Neutrophil (primary cell): ENCODE measurements around the gene FGF18.

ENCODE experiments used
- H3K27ac ChIP-seq: fragments of 200-600 bp; sonication (generic); 2 replicates; pipeline ENCODE4 v1.5.1; 2016; ENCODE audit warnings: mild to moderate bottlenecking, moderate library complexity
- H3K27me3 ChIP-seq: fragments of 200-600 bp; sonication (generic); 2 replicates; pipeline ENCODE4 v1.6.0; 2016; ENCODE audit warnings: mild to moderate bottlenecking
- H3K36me3 ChIP-seq: fragments of 200-600 bp; sonication (generic); 2 replicates; pipeline ENCODE4 v1.5.1; 2017
- H3K4me1 ChIP-seq, 2 experiments: fragments of 200-600 bp in 1 of 2; sonication (generic) in 1 of 2; 1 replicate in 1 of 2; 2 replicates in 1 of 2; pipeline versions ENCODE4 v1.5.1 to v1.6.1; 2013 to 2016; ENCODE audit warnings: low read depth in 1 of 2, low read length in 1 of 2, mild to moderate bottlenecking in 1 of 2, moderate library complexity in 1 of 2; ENCODE audit not compliant: control insufficient read depth in 1 of 2, insufficient read depth in 1 of 2
- H3K4me3 ChIP-seq, 2 experiments: fragments of 200-600 bp in 1 of 2; sonication (generic) in 1 of 2; 1 replicate in 1 of 2; 2 replicates in 1 of 2; pipeline ENCODE4 v1.5.1; 2013 to 2016; ENCODE audit warnings: low read depth in 1 of 2, low read length in 1 of 2, mild to moderate bottlenecking in 1 of 2, moderate library complexity in 1 of 2
- H3K9me3 ChIP-seq: fragments of 200-600 bp; sonication (generic); 2 replicates; pipeline ENCODE4 v1.5.1; 2016
- CTCF ChIP-seq: fragments of 200-600 bp; sonication (generic); IDR thresholded peaks from 2 replicates; pipeline ENCODE4 v1.5.1; 2016; ENCODE audit warnings: antibody characterized with exemption

Gene FGF18

GRCh38 chr5:171386006-171386671 lies 33.3 kb upstream of the FGF18 start:
- no peak overlapping the region for H3K27ac ChIP-seq
- no peak overlapping the region for H3K4me3 ChIP-seq

GRCh38 chr5:171386861-171387344 lies 32.5 kb upstream of the FGF18 start:
- Histone ChIP-seq H3K9me3 (no peaks in the 10 kb centered on the region), H3K4me1 (peaks cover 20 to 23% of the 10 kb centered on the region in 2 experiments), H3K4me3 (peak overlapping the region; percentile 86 to 87), H3K27ac (peak overlapping the region; percentile 73), H3K27me3 (peaks cover 9% of the 10 kb centered on the region), H3K36me3 (peaks cover 7% of the 10 kb centered on the region)
- no peak for TF ChIP-seq CTCF

More at GRCh38 chr5:171386006-171386671, 33.3 kb upstream of the FGF18 start:
- Histone ChIP-seq H3K9me3 (no peaks in the 10 kb centered on the region), H3K27me3 (peaks cover 9% of the 10 kb centered on the region), H3K36me3 (no peaks in the 10 kb centered on the region), H3K4me1 (peaks cover 20 to 23% of the 10 kb centered on the region in 2 experiments)
- no peak for TF ChIP-seq CTCF

GRCh38 chr5:171387345-171387969 lies 32.0 kb upstream of the FGF18 start, which contains the start of gene NPM1:
Gene NPM1, plus strand, starts transcription at chr5:171387849. Its CDS starts 100 bp downstream, at chr5:171387949.
- peaks cover 20 to 23% of the 10 kb centered on the region in 2 experiments for H3K4me1 ChIP-seq
- peaks cover 11% of the 10 kb centered on the region for H3K36me3 ChIP-seq
- peaks cover 9% of the 10 kb centered on the region for H3K27me3 ChIP-seq
- no peaks in the 10 kb centered on the region for H3K9me3 ChIP-seq
- TF ChIP-seq CTCF = no peak
- H3K4me3 ChIP-seq = peak within 1 kb of the TSS; percentile 86 to 87
- peak within 1 kb of the TSS; percentile 73 for H3K27ac ChIP-seq

GRCh38 chr5:171387970-171388815 lies 31.3 kb upstream of the FGF18 start:
- H3K4me3 ChIP-seq = peak overlapping the region; percentile 86 to 87
- H3K27me3 ChIP-seq = peaks cover 9% of the 10 kb centered on the region
- no peak for TF ChIP-seq CTCF
- H3K4me1 ChIP-seq = peaks cover 20 to 23% of the 10 kb centered on the region in 2 experiments
- H3K27ac ChIP-seq = peak overlapping the region; percentile 73
- no peaks in the 10 kb centered on the region for H3K9me3 ChIP-seq
- peaks cover 18% of the 10 kb centered on the region for H3K36me3 ChIP-seq

GRCh38 chr5:171388816-171389168 lies 30.7 kb upstream of the FGF18 start:
- Histone ChIP-seq H3K27me3 (peaks cover 5% of the 10 kb centered on the region), H3K4me1 (peaks cover 20 to 23% of the 10 kb centered on the region in 2 experiments), H3K27ac (no peak overlapping the region), H3K4me3 (peak overlapping the region; percentile 86 to 87), H3K9me3 (no peaks in the 10 kb centered on the region), H3K36me3 (peaks cover 24% of the 10 kb centered on the region)
- TF ChIP-seq CTCF = no peak
